SIG-M5 (cell line): ENCODE data around the gene PCDHGA11.
"Not testable (repeated sequence)": the region's sequence is repeated elsewhere in the genome, so short reads cannot be mapped to it uniquely, and the experiment has no call there.

Experiments
- DNase-seq: peaks from one replicate; lab custom pipeline; 2025; lab: John Stamatoyannopoulos, UW

Gene PCDHGA11

DNA sequence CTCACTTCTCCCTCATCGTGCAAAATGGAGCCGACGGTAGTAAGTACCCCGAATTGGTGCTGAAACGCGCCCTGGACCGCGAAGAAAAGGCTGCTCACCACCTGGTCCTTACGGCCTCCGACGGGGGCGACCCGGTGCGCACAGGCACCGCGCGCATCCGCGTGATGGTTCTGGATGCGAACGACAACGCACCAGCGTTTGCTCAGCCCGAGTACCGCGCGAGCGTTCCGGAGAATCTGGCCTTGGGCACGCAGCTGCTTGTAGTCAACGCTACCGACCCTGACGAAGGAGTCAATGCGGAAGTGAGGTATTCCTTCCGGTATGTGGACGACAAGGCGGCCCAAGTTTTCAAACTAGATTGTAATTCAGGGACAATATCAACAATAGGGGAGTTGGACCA is 10.4 kb downstream of the PCDHGA11 start:
- DNase-seq: no peak

DNA sequence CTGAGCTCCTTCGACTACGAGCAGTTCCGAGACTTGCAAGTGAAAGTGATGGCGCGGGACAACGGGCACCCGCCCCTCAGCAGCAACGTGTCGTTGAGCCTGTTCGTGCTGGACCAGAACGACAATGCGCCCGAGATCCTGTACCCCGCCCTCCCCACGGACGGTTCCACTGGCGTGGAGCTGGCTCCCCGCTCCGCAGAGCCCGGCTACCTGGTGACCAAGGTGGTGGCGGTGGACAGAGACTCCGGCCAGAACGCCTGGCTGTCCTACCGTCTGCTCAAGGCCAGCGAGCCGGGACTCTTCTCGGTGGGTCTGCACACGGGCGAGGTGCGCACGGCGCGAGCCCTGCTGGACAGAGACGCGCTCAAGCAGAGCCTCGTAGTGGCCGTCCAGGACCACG is 11.5 kb downstream of the PCDHGA11 start:
- DNase-seq: not testable (repeated sequence)

DNA sequence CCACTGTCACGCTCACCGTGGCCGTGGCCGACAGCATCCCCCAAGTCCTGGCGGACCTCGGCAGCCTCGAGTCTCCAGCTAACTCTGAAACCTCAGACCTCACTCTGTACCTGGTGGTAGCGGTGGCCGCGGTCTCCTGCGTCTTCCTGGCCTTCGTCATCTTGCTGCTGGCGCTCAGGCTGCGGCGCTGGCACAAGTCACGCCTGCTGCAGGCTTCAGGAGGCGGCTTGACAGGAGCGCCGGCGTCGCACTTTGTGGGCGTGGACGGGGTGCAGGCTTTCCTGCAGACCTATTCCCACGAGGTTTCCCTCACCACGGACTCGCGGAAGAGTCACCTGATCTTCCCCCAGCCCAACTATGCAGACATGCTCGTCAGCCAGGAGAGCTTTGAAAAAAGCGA is 11.9 kb downstream of the PCDHGA11 start:
- not testable (repeated sequence) for DNase-seq

DNA sequence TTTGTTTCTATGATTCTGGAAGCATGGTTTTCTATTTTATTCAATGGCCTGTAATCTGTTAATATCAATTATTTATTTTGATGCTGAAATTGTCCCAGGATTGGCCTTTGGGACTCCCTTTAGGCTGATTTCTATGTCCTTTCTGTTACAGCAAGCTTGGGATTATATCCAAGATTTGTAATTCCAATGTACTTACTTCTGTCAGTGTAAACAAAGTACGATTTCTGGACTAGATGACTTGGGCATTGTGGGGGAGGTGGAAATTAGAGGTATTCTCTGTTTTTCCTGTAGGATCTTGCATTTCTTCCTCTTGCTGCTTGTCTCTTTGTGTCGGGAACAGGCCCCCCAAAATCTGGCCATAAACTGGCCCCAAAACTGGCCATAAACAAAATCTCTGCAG is 13.2 kb downstream of the PCDHGA11 start:
- no peak for DNase-seq

DNA sequence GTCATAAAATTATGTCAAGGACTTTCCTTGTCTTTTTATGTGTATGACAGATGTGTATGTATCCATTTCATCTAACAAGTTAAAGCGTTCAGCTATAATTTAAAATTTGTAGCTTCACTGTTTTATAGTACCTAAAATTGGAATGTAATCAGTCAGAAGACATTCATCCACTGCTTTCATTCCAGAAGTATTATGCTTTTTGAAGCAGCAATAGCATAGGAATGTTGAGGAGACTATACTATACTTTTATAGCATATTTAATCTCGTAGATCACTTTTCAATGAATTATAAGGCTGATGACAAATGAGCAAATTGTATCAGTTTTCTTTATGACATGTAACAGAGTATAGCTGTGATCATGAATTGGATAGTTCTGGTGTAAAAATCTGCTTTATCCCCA is 16.4 kb downstream of the PCDHGA11 start:
- DNase-seq: no peak

DNA sequence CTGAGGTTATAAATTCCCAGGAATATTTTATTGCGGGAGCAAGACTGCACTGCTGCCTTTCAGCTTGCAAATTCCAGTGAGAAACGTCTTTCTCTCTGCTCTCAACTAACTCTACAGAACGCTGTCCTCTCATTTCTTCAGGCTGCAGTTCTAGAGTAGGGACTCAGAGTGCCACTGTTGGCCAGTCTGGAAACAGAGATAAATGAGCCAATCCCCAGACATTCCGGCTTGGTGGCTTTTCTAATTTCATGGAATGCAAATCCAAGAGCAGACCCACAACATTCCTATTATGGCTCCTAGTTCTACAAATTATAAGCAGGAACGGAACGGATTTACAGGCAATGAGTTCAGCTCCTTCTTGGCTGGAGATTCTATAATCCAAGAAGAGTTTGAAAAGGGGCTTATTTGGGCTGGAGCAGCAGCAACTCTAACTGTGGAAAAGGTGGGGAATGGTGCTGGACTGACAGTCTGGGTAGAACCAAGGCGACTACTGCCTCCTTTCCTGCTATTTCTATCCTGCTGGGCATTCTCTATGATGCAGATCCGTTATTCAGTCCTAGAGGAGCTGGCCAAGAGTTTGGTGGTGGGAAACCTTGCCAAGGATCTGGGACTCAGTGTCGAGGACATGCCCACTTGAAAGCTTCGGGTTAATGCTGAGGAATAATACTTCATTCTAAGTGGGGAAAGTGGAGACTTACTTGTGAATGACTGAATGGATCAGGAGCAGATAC is 18.7 kb downstream of the PCDHGA11 start:
- no peak for DNase-seq

DNA sequence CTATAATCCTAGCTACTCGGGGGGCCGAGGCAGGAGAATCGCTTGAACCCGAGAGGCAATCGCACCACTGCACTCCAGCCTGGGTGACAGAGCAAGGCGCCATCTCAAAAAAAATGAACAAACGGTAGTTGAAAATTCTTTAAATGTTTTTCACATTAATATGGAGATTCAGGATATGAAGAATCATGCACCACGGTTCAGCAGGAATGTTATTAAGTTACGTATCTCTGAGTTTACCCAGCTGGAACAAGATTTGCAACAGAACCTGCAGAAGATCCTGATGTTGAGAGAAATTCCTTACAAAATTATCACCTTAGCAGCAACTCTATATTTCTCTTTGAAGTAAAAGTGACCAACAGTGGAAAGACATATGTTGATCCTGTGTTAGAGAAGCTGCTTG is 19.5 kb downstream of the PCDHGA11 start:
- no peak for DNase-seq

DNA sequence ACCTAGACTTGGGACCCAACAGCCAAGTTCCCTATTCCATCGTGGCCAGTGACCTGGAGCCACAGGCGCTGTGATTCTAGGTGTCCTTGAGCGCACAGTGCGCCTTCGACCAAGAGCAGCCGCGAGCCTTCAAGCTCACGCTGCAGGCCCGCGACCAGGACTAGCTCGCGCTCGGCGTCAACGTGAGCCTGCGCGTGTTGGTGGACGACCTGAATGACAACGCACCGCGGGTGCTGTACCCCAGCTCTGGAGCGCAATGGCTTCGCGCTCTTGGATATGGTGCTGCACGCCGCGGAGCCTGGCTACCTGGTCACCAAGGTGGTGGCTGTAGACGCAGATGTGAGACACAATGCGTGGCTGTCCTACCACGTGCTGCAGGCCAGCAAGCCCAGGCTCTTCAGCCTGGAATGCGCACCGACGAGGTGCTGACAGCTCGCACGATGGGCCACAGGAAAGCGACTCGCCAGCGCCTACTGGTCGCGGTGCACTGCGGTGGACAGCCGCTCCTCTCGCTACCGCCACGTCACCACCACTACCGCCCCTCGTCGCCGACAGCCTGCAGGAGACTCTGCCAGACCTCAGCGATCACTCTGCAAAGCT is 20.8 kb downstream of the PCDHGA11 start:
- DNase-seq: no peak

DNA sequence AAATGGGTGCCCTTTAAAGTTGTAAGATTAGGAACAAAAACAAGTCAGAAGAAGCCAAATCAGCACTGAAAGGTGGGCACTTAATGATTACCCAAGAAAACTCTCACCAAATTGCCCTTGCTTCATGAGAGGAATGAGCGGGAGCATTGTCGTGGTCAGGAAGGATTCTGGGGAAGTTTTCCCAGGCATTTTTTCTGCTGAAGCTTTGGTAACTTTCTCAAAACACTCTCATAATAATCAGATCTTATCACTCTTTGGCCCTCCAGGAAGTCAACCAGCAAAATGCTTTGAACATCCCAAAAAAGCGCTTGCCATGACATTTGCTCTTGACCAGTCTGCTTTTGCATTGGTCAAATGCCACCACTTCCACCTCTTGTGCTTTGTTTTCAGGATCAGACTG is 44.5 kb downstream of the PCDHGA11 start:
- no peak for DNase-seq
